Fibroblast of the conjunctiva (primary cell): ENCODE data around the gene ZSWIM3.
A peak's percentile ranks its signal among the peaks of the same experiment; 100 is the strongest.

ENCODE experiments used
- DNase-seq: peaks from one replicate; pipeline ENCODE4 v3.0.0-alpha.2; 2010; ENCODE audit warnings: low read depth

The ZSWIM3 gene

GRCh38 chr20:45833030-45833882 lies 24.2 kb upstream of the ZSWIM3 start, which contains the start of gene SNX21:
Gene SNX21 (plus strand): TSS chr20:45833799. CDS start chr20:45833920, 121 bp downstream.
- DNase-seq, result peak; percentile 88

DNA sequence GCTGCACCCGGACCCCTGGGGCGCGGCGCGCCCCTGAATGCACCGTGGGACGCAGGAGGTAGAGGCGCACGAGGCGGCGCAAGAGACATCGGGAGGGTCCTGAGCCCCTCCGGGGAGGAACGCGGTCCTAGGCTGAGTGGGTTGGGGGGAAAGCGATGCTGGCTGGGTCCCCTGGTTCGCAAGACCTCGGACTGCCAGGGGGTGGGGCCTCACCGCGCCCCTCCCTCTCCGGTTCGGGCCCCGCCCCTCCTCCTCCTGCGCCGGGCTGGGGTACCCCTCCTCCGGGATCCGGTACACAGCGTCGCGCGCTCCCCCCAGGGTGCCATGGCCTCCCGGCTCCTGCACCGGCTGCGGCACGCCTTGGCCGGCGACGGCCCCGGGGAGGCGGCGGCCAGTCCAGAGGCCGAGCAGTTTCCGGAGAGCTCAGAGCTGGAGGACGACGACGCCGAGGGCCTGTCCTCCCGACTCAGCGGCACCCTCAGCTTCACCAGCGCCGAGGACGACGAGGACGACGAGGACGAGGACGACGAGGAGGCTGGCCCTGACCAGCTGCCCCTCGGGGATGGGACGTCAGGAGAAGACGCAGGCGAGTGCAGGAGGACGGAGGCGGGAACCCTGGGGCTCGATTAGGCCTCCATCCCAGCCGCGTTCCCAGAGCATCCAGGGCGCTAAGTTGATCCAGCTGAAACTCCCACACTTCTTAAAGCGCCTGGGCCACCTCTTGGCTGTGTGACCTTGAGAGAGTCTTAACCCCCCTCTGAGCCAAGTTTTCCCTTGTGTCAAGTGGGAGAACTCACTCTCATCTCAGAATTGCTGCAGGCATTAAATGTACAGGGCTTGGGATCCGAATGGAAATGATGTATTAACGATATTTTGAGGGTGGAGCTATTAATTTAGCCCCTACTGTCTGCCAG lies 23.3 kb upstream of the ZSWIM3 start:
- peak; percentile 59 for DNase-seq

- DNase-seq, result no peak
These were observed 22.6 kb upstream of the ZSWIM3 start for GRCh38 chr20:45834797-45835161.

DNA sequence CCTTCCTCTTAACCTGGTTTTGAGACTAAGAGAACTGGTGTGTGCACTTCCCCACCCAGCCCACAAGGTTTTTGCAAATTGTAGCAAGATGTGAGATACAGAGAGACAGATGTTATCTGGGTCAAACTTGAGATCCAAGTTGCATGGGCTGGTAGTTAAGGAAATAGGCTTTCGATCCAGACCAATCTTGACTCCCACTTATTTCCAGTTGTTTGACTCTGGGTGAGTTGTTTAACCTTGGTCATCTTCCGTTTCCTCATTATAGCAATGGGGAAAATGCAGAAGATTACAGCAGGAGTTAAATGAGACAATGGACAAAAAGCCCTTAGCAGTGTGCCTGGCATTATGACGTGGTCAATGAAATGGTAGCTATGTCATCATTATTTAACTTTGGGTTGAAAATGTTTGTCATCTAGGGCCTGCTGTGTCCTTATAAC lies 22.1 kb upstream of the ZSWIM3 start:
- no peak for DNase-seq

- DNase-seq, result peak; percentile 84
These were observed 21.6 kb upstream of the ZSWIM3 start for GRCh38 chr20:45835825-45836224.

DNA sequence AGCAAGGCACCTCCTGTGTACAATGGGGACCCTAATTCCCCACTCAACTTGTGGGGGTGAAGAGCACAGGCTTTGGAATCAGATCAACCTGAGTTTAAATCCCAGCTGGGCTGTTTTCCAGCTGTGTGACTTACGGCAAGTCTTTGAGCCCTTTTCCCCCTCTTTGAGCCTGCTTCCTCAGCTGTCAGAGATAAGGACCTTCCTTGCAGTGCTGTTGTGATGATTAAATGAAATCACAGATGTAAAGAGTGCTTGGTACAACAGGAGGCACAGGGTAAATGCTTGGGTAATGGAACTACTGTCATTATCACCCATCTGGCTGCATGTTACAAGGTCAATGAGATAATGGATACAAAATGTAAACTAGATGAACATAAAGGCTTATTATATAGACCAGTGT lies 20.6 kb upstream of the ZSWIM3 start:
- no peak for DNase-seq

DNA sequence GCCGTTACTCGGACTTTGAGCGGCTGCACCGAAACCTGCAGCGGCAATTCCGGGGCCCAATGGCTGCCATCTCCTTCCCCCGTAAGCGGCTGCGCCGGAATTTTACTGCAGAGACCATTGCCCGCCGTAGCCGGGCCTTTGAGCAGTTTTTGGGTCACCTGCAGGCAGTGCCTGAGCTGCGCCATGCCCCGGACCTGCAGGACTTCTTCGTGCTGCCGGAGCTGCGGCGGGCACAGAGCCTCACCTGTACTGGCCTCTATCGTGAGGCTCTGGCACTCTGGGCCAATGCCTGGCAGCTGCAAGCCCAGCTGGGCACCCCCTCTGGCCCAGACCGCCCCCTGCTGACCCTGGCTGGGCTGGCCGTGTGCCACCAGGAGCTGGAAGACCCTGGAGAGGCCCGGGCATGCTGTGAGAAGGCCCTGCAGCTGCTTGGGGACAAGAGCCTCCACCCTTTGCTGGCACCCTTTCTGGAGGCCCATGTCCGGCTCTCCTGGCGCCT lies 16.7 kb upstream of the ZSWIM3 start:
- DNase-seq, result no peak

DNA sequence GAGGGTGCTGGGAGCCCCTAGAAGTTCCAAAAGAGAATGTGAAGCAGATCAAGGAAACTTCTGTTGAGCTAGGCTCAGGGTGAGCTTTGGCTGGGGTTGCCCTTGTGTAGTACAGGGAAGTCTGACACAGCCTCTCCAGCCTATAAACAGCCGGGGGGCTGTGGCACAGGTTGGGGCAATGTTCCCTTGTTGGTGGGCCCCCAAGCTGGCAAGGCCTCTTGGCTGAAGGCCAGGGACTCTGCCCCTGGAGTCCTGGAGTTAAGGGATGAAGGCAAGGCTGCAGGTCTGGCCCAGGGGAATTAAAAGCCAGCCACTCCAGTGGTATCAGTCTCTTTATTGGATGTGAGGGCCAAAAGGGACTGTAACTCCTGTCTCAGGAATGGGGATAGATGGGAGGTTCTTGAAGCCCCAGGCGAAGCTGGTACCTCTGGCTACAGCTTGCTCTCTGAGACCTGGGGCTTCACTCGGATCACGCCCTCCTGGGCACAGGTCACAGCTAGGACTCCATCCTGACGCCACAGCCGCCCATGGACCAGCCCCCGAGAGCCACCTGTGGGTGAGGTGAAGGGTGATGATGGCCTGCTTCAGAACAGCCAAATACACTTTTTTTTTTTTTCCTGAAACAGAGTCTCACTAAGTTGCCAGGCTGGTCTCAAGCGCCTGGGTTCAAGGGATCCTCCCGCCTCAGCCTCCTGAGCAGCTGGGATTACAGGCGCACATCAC lies 15.8 kb upstream of the ZSWIM3 start:
- no peak for DNase-seq

DNA sequence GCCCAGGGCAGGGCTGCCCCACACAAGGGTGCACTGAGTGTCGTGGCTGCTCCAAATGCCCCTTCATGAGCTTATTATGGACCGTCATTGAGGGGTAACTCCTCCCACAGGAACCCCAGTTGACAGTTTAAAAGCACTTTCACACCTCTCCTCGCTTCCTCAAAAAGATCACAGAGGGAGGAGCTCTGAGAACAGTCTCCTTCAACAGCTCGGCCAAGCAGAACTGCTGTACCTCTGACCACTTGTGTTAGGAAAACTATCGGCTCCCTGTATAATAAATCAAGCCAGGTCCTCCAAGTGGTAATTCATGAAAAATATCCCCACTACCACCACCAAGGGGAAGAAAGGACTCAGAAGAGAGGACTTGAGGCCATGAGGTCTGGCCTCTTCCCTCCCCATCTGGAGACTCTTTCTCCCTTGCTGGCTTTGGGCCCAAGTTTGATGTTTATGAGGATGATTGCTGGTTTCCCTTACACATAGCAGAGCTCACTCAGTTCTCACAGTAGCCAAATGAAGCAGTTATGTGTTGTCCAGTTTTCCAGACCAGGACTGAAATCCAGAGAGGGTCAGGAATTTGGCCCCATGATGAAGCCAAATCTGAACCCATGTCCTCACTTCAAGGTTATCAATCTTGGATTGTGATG lies 15.1 kb upstream of the ZSWIM3 start:
- no peak for DNase-seq

- DNase-seq, result no peak
These were observed 13.9 kb upstream of the ZSWIM3 start for GRCh38 chr20:45843506-45843905.

DNA sequence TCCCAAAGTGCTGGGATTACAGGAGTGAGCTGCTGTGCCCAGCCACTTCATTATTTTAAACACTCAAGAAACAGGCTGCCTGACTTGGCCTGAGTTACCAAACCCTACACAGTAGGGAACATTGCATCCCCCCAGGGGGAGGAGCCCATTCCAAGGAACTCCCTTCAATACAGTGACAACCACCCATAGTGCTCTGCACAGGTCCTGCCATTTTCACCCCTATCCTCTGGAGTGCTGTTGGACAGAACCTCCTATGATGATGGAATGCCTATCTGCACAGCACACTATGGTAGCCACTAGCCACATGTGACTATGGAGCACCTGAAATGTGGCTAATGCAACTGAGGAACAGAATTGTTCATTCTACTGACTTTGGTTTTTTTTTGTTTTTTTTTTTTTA lies 12.0 kb upstream of the ZSWIM3 start:
- no peak for DNase-seq

- DNase-seq, result no peak
These were observed 9.0 kb upstream of the ZSWIM3 start for GRCh38 chr20:45848421-45848820.

DNA sequence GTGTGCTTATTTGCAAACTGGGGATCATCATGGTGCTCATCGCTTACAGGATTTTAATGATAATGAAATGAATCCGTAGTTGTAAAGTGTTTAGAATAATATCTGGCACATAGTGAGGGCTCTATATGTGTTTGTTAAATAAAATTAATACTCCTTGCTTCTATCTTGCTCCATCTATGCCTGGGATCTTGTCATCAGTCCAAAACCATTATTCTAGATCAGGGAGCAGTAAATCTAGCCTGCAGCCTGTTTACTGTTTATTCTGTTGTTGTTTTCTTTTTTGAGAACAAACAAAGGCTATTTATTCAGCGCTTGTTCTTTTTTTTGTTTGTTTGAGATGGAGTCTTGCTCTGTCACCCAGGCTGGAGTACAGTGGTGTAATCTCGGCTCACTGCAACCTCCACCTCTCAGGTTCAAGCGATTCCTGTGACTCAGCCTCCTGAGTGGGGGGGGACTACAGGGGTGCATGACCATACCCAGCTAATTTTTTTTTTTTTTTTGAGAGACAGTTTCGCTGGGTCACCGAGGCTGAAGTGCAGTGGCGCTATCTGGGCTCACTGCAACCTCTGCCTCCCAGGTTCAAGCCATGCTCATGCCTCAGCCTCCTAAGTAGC lies 8.3 kb upstream of the ZSWIM3 start:
- DNase-seq, result no peak

- DNase-seq, result no peak
These were observed 7.2 kb upstream of the ZSWIM3 start for GRCh38 chr20:45850238-45850637.

DNA sequence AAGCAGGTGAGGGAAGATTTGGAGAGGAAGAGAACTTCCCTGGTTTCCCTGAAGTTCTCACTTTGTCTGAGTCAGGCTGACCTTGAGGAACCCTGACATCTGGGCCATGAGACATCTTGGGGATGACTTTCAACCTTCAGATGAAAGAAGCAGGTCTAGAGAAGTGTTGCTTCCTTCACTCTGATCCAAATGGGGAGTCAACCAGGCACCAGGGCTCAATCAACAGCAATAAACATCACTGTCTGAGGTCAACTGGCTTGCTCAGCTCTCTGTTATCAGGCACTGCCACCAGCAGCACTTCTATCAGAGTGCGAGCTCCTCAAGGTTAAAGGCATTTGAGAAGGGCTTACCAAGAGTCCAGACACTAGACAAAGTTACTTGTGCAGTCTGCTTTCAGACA lies 6.5 kb upstream of the ZSWIM3 start:
- DNase-seq, result no peak

GRCh38 chr20:45851501-45851900 lies 5.9 kb upstream of the ZSWIM3 start:
- no peak for DNase-seq

- DNase-seq, result no peak
These were observed 5.1 kb upstream of the ZSWIM3 start for GRCh38 chr20:45852326-45852725.

DNA sequence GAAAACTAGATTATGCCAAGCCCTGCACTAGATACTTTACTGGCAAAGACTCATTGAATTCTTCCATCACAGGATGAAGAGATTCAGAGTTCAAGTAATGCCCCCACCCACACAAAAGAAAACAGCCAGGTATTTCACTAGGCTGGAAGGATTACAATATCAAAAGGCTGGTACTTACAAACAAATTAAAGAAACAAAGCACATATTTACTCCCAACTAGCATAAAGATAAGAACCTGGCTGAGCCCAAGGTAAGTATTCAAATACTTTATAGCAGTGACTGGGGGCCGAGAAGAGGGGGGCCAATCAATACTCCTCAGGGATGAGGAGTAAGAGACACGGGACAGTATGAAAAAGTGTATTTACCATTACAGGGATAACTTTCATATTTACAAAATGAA lies 3.9 kb upstream of the ZSWIM3 start:
- no peak for DNase-seq

- DNase-seq, result no peak
These were observed 435 bp downstream of the ZSWIM3 start for GRCh38 chr20:45857882-45858216.

DNA sequence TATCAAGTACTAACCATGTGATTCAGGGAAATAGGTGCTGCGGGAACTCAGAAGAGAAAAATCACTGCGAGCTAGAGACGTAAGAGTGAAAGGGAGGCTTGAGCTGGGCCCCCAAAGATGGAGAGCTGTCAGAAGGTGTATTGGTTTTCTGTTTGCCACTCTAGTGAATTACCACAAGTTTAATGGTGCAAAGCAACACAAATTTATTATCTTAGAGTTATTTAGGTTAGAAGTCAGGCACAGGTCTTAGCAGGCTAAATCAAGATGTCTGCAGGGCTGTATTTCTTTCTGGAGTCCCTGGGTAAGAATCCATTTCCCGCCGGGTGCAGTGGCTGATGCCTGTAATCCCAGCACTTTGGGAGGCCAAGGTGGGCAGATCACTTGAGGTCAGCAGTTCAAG lies 2.5 kb downstream of the ZSWIM3 start:
- no peak for DNase-seq

- no peak for DNase-seq
These were observed 3.3 kb downstream of the ZSWIM3 start for GRCh38 chr20:45860560-45861220.
